ENCODE data around the gene MDH1.
A peak's percentile ranks its signal among the peaks of the same experiment; 100 is the strongest.
"Not testable (repeated sequence)": the region's sequence is repeated elsewhere in the genome, so short reads cannot be mapped to it uniquely, and the experiment has no call there.

MDH1 gene

DNA sequence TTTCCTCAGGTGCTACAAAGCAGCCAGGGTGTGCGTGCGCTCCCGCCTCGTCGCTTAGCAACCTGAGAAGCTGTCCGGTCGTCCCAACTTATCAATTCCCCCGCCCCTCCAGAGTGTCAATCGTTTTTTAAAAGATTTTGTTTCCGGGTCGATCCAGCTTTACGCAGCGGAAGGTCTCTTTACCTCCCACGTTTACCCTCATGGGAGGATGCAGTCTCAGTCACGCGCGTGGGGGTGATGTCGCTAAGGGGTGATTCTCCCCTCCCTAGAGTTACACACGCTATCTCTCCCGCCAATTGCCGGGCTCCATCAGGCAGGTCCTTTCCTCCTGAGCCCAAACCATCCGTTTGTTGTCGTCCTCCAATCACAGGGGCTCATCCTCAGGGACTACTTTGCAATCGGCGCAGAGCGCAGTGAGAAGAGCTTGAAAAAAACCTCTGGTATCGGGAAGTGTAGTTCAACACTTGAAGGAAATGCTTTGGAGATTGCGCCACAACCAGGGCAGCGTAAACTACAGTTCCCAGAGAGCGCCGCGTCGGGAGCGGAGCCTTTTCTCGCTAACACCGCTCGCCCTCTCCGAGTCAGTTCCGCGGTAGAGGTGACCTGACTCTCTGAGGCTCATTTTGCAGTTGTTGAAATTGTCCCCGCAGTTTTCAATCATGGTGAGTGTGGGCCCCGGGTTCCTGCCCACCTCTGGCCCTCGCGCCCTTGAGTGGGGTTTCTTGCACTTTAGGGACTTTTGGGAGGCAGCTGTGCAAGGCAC is at the start of gene MDH1, which contains the start of gene WDPCP:
TSS of gene MDH1 (plus strand) at position 579 of the 763 bp plus-strand sequence. CDS start at position 660, 81 bp downstream.
TSS of gene WDPCP (minus strand) at position 93 of the 763 bp plus-strand sequence. CDS start 206 bp downstream, outside the sequence.
- DNase-seq (ENCODE audit: low spot score), result peak; percentile 94

DNA sequence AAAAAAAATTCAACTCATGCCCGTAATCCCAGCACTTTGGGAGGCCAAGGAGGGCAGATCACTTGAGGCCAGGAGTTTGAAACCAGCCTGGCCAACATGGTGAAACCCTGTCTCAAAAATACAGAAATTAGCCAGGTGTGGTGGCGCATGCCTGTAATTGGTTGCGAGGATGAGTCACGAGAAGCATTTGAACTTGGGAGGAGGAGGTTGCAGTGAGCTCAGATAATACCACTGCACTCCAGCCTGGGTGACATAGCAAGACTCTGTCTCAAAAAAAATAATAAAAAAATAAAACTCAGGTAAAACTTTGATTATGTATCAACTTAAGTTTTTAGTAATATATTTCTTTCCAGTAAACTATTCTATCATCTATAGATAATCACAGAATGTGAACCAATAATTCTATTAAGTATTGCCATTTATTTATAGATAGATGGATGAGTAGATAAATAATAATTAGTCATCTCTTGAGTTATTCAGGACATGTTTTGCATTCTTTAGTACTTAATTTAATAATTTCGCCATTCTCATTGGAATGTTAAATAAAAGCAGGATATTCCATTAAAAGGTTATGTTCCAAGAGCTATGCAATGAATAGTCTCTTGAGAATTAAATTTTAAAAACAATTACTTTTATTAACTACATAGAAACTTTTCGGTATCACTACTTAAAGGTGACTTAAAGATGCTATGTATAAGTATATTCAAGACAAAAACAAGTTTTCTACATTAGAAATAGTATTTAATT is 49.2 kb upstream of the MDH1 start:
- no peak for DNase-seq (ENCODE audit: low spot score)

DNA sequence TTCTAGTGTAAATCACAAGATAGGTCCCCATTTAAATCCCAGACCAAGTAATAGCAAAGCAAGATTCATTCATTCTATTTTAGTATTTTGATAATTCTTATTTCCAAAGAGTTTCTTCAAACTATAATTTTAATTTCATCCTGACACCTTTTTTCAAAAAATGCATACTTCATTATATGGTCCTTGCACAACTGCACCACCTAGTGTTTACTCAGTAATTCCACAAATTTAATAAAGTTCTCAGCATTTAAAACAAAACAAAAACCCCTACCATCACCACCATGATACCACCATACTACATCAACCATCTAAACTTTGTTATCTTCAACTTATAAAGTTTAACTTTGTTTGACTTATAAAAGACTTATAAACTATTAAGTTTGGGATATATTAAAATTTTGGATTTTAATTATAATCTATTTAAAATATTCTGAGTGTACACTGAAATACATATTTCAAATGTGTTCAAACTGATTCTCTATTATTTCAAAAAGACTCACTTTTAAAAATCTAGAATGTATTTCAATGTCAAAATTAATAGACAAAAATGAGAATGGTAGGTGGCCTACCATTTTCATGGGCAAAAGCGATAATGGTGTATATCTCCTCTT is 44.6 kb upstream of the MDH1 start:
- no peak for DNase-seq (ENCODE audit: low spot score)

DNA sequence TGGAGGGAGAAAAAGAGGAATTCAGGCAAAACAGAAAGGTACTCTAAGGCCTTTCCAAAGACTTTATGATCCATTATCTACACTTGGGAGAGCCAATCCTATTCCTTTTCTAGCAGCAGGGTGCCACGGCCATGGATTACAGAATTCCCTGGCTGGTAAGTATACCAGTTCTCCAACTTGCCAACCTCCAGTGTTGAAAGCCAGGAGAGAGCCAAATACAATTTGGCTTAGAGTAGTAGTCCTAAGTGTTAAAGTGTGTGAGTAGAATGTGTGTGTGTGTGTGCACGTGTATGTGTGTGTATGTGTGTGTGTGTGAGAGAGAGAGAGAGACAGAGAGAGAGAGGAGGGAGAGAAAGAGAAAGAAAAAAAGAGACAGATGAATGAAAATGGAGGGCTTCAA is 43.7 kb upstream of the MDH1 start:
- DNase-seq (ENCODE audit: low spot score), result no peak

DNA sequence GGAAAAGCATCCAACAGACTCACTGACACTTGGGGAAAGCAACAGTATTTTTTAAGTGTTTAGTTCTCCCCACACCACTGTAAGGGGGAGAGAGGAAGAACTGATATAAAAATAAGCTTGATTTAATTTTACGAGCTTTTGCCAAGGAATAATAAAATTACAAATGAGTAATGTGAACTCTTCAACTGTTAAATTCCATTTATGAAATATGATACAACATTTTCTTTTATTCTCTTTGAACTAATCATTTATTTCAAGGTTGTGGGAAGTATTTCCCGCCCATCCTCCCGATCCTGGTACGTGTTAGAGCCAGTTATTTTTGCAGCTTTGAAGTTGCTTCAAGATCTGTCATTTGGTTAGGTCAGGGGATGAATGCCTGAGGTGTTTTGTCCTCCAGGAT is 35.7 kb upstream of the MDH1 start:
- no peak for DNase-seq (ENCODE audit: low spot score)

DNA sequence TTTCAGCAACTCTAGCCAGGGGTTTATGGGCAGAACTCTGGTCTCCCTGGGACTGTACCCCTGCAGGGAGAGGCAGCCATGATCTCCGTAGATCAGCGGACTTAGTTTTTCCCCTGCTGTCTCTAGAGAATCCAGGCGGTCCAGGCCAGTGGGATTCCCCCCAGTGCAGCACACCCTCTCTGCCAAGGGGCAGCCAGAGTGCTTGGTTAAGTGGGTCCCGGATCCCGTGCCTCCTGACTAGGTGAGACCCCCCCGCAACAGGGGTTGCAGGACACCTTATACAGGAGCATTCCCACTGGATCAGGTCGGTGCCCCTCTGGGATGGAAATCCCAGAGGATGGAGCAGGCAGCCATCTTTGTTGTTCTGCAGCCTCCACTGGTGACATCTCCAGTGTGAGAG is 33.5 kb upstream of the MDH1 start:
- no peak for DNase-seq (ENCODE audit: low spot score)

DNA sequence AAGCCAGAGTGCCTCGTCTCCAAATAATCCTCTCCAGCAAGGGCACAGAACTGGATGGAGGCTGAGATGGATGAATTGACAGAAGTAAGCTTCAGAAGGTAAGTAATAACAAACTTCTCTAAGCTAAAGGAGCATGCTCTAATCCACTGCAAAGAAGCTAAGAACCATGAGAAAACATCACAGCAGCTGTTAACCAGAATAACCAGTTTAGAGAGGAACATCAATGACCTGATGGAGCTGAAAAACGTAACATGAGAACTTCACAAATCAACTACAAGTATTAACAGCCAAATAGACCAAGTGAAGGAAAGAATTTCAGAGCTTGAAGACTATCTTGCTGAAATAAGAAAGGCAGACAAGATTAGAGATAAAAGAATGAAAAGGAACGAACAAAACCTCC is 32.8 kb upstream of the MDH1 start:
- DNase-seq (ENCODE audit: low spot score), result no peak

DNA sequence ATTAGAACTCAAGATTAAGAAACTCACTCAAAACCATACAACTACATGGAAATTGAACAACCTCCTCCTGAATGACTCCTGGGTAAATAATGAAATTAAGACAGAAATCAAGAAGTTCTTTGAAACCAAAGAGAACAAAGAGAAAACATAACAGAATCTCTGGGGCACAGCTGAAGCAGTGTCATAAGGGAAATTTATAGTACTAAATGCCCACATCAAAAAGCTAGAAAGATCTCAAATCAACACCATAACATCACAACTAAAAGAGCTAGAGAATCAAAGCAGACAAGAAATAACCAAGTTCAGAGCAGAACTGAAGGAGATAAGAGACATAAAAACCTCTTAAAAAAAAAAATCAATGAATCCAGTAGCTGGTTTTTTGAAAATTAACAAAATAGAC is 30.9 kb upstream of the MDH1 start:
- DNase-seq (ENCODE audit: low spot score), result not testable (repeated sequence)

DNA sequence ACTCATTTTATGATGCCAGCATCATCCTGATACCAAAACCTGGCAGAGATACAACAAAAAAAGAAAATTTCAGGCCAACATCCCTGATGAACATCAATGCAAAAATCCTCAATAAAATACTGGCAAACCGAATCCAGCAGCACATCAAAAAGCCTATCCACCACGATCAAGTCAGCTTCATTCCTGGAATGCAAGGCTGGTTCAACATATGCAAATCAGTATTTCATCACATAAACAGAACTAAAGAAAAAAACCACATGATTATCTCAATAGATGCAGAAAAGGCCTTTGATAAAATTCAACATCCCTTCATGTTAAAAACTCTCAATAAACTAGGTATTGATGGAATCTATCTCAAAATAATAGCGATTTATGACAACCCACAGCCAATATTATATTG is 29.8 kb upstream of the MDH1 start:
- DNase-seq (ENCODE audit: low spot score), result not testable (repeated sequence)

DNA sequence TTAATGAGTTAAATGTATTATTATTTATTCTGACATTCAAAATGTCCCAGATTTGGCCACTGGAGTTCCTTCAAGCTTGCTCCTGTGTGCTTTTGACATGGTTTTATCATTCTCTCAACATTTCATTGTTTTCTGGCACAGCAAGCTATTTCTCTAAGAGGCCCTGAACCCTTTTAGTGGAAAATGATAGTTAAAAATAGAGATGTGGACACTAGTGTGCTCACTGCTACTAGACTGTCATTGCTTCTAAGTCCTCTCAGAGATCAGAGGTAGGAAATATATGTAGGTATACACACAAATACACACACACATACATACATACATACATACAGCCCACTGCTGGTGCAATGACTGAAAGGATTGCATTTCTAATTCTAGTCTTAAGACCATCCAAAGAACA is 26.0 kb upstream of the MDH1 start:
- DNase-seq (ENCODE audit: low spot score), result no peak

DNA sequence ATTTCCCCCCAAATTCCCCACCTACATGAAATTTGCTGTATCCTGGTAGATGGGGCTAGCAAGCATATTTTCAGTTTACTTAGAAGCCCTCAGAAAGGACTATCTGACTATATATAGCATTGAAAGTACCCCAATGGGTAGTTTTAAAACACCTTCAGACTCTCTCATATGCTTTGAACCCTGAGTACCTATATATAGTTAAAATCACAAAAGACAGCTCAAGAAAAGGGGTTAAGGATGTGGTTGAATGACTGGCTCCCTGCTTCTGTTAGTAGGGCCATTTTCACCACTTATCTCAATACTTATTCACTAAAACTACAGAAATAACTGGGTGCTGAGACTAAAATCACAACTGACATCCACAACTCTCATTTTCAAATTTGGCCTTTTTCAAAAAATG is 19.0 kb upstream of the MDH1 start:
- no peak for DNase-seq (ENCODE audit: low spot score)

DNA sequence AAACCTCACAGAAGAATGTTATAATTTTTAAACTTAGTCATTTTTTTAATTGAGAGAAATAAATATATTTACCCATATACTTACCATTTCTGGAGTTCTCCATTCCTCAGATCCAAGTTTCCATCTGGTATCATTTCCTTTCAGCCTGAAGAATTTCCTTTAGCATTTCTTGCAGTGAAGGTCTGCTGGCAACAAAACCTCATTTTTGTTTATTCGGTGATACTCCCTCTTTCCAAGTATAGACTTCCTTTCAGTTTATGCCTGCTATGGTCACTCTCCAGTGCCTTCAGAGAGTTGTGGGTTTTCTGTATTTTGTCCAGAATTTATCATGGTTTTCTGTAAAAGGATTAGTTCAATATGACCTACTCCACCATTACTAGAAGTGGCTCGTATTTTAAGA is 17.5 kb upstream of the MDH1 start:
- no peak for DNase-seq (ENCODE audit: low spot score)

DNA sequence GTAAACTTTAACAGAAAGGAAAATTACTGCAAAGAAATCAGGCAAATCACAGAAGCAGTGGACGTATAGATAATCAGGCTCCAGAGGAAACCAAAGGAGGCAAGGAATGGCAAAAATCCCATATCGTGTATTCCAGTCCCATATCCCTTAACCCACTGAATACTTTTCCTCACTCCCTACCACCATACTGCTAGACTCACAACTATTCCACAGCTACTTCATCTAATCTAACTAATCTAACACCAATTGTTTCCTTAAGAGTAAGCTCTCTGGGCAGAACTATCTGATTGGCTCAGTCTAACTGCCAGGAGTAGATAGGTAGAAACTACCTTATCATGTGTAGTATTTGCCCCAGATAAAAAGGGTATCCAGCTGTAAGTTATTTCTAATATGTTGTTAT is 16.8 kb upstream of the MDH1 start:
- DNase-seq (ENCODE audit: low spot score), result no peak

DNA sequence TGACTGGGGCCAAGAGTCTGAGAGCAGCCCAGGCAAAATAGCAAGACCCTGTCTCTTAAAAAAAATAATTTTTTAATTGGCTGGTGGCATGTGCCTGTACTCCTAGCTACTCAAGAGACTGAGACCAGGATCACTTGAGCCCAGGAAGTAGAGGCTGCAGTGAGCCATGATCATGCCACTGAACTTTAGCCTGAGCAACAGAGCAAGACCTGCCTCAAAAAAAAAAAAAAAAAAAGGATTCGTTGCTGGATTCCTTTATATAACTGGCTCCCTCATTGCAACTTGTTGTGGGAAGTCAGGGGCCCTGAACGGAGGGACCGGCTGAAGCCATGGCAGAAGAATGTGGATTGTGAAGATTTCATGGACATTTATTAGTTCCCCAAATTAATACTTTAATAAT is 15.7 kb upstream of the MDH1 start:
- DNase-seq (ENCODE audit: low spot score), result not testable (repeated sequence)

DNA sequence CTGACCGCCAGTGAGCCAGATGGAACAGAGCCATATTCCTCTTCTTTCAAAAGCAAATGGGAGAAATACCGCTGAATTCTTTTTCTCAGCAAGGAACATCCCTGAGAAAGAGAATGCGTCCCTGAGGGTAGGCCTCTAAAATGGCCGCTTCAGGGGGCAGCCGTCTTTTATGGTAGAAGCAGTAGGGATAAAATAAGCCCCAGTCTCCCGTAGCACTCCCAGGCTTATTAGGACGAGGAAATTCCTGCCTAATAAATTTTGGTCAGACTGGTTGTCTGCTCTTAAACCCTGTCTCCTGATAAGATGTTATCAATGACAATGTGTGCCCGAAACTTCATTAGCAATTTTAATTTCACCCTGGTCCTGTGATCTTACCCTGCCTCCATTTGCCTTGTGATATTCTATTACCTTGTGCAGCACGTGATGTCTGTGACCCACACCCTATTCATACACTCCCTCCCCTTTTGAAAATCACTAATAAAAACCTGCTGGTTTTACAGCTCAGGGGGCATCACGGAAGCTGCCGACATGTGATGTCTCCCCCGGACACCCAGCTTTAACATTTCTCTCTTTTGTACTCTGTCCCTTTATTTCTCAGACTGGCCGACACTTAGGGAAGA is 14.9 kb upstream of the MDH1 start:
- not testable (repeated sequence) for DNase-seq (ENCODE audit: low spot score)

DNA sequence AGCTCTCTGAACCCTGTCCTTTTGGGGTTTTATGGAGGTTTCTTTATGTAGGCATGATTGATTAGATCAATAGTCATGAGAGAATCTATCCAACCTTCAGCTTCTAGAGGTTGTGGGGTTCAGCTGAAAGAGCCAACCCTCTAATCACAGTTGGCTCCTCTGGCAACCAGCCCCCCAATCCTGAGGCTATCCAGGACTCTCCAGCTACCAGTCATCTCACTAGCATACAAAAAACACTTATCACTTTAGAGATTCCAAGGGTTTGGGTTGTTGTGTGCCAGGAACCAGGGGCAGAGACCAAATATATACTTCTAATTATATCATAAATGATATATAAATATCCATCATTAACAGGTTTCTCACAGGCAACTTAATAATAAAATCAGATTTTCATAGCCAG is 12.2 kb upstream of the MDH1 start:
- DNase-seq (ENCODE audit: low spot score), result no peak

DNA sequence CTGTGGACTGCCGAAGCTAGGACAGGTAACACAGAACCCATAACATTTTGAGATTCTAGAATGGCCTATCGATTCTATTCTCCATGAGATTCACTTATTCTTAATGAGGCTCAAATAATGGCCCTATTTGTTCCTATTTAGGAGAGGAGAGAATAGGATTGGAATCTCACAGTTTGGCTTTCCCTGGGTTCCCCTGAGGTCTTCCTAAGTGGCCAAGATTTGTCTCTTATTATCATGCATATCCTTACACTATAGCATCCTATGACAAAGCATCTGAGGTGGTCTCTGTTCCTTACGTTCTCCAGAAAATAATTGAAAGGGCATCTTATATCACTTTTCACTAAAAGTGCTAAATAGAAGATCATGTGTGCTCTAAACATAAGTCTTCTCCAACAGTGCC is 10.0 kb upstream of the MDH1 start:
- DNase-seq (ENCODE audit: low spot score), result no peak

DNA sequence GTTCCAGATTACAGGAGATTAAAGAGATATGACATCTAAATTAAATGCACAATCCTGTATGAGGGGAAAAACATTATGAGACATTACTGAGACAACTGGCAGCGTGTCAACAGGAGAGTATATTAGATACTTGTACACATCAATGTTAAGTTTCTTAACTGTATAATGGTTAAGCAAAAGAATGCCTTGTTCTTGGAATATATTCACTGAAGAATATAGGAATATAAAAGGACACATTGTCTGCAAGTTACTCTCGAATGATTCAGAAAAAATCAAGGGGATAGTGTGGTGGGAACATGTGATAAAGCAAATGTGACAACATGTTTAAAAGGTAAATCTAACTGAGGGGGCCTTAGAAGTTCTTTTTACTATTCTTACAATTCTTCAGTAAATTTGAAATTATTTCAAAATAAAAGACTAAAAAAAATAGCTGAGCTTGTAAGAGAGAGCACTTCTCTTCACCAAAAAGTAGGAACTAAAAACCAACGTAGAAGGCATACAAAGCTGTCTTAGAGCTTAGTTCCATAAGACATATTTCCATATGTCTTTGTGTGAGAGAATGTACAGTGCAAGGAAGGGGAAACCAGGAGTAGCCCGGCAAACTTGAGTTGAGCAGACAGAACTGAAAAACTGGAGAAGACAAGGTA is 8.0 kb upstream of the MDH1 start:
- DNase-seq (ENCODE audit: low spot score), result no peak

DNA sequence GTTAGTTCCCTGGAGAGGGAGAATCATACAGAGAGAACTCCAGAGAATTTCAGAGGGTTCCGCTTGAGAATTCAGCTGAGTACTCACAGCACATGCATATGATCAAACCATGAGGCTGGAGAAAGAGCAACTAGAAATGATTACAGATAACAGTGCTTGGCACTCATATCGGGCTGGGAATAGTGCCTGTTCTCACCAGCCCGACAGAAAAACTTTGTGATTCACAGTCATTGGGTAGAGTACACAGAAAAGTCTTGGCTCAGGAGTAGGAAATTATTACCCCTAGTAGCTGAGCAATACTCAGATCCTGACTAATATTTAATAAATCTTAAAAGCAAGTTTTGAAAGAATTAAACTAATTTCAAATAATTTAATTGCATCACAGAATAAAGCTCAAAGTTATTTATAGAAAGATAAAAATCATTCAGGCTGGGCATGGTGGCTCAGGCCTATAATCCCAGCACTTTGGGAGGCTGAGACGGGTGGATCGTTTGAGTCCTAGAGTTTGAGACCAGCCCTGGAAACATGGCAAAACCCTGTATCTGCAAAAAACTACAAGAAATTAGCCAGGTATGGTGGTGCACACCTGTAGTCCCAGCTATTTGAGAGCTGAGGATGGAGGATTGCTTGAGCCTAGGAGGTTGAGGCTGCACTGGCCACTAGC is 7.3 kb upstream of the MDH1 start:
- DNase-seq (ENCODE audit: low spot score), result no peak

DNA sequence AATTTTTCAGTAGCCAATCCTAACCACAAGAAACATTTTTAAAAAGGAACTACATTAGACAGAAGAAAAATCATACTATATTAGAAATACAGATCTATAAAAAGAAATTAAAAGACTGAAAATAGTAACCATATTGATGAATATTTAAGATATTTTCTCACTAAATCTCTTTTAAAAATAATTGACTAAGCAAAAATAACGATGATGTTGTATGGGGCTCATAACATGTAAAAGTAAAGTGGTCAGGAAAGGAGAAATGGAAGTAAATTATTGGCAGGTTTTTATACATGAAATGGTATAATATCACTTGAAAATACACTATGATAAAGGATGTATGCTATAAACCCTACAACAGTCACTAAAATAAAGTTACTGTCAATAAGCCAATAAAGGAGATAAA is 5.9 kb upstream of the MDH1 start:
- no peak for DNase-seq (ENCODE audit: low spot score)

DNA sequence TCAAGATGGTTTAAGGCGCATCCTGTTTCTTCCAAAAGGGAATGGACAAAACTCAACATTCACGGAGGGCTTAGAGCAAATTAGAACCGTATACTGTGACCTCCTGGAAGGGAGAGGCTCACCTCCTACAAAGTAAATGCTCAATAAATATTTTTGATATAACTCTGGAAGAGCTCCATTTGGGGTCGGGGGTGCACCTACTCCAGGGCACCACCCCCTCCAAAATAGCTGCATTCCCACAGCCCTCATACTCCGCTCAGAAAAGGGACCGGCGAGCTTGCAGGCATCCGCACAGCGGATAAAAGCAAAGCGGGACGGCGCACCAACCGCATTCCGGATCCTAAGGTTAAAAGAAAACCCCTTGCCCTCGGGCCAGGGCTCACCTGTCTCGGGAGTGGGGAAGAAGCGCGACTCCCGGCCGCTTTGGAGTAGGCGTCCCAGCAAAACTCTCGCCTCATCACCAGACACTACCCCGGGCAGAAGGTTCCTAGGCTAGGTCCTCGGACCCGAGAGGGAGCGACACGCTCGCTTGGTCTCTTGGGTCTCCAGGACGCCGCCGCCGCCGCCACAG is 864 bp upstream of the MDH1 start:
- no peak for DNase-seq (ENCODE audit: low spot score)
